GM18505 (cell line): ENCODE data around the gene SEC22A.

Experiments used
- ATAC-seq: cut with Tn5 transposase; IDR thresholded peaks from one replicate; pipeline ENCODE4 v1.9.1; 2021; ENCODE audit not compliant: unreplicated experiment
- POLR2A ChIP-seq: IDR thresholded peaks from 4 replicates; pipeline ENCODE4 v1.6.1; 2011; ENCODE audit warnings: borderline replicate concordance; ENCODE audit not compliant: insufficient read depth, insufficient read length; ENCODE audit errors: extremely low read depth

Gene SEC22A

DNA sequence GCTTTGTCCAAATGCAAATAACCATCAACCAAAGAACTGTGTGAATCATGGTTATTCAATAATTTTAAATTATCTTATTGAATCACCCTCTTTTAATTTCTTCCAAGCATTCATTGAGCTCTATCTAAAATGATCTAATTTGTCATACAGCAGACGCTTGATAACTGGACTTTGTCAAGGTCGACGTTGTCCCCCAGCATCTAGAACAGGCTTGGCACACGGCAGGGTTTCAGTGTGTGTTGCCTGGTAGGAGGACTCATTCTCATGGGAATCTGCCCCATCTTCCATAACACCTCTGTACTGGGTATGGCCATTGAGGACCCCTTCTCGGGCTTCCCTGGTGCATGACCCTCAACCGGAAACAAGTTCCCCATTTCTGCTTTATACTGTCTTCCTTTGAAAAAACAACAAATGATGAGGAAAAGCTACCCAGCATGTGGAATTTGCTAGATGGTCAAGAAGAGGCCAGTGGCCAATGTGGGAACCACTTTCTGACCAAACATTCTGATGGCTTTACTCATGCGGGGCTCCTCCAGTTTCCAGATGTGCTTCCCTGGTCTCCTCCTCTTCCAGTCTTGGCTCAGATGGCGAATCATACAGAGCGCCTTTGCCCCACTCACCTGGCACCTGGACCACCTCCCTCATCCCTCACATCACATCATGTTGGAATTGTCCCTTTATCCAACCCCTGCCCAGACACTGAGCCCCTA, 41.7 kb upstream of the SEC22A start:
- no peak for TF ChIP-seq POLR2A
- ATAC-seq = no peak

- ATAC-seq = no peak
- no peak for TF ChIP-seq POLR2A
Observed at GRCh38 chr3:123161167-123161566, 40.6 kb upstream of the SEC22A start.

DNA sequence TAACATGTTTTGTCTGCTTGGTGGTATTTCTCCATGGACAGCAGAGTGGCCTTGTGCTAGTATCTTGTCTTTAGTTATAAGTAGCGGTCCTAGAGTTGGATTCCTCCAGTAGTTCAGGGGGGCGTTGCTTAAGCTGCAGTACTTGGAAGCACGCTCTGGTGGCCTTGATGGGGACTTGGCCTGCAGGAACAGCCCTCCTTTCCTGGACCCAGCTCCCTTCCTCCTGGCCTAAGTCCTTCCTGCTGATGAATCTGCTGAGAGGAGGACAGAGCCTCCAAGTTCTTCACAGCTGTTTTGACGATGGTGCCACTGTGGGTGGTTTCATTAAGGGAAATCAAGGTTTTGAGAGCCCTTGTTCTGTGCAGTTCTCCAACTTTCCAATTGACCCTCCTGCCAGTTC, 38.6 kb upstream of the SEC22A start:
- TF ChIP-seq POLR2A = no peak
- ATAC-seq = no peak

- TF ChIP-seq POLR2A = no peak
- no peak for ATAC-seq
Observed at GRCh38 chr3:123165163-123165562, 36.6 kb upstream of the SEC22A start.

- no peak for ATAC-seq
- no peak for TF ChIP-seq POLR2A
Observed at GRCh38 chr3:123167686-123168085, 34.1 kb upstream of the SEC22A start.

DNA sequence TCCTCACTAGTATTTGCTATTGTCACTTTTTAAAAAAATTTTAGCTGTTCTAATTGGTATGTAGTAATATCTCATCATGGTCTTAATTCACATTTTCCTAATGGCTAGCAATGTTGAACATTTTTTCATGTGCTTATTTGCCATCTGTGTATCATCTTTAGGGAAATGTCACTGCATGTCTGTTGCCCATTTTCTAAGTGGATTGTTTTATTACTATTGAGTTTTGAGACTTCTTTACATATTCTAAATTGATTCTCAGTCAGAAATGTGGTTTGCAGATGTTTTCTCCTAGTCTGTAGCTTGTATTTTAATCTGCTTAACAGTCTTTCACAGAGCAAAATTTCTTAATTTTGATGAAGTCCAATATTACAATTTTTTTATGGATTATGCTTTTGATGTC, 33.6 kb upstream of the SEC22A start:
- ATAC-seq = no peak
- TF ChIP-seq POLR2A = no peak

DNA sequence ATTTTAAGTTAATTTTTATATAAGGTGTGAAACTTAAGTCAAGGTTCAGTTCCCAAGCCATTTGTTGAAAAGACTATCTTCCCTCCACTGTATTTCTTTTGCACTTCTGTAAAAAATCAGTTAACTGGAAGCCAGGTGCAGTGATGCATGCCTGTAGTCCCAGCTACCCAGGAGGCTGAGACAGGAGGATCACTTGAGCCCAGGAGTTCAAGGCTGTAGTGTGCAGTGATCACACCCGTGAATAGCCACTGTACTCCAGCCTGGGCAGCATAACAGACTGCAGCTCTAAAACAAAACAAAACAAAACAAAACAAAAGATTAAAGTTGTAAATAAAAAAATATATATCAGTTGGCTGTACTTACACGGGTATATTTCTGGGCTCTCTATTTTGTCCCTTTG, 33.1 kb upstream of the SEC22A start:
- no peak for ATAC-seq
- no peak for TF ChIP-seq POLR2A

DNA sequence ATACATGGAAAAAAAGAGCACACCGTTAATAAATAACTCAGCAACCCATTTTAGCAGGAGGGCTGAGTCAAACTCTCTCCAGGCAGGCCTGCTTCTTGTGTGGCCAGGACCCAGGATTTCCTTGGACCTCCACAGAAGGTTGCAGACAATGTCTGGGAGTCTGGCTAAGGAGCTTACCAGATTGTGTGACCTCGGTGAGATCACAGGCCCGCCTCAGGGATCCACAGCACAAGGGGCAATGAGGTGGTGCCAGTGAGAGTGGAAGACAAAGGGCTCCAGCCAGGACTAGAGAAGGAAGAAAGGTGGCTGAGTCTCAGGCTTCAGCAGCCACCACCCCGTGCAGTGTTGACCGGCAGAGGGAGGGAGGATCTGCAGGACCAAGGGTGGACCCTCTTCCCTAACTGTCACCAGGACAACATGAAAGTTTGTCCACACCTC, 32.2 kb upstream of the SEC22A start:
- TF ChIP-seq POLR2A = no peak
- no peak for ATAC-seq

DNA sequence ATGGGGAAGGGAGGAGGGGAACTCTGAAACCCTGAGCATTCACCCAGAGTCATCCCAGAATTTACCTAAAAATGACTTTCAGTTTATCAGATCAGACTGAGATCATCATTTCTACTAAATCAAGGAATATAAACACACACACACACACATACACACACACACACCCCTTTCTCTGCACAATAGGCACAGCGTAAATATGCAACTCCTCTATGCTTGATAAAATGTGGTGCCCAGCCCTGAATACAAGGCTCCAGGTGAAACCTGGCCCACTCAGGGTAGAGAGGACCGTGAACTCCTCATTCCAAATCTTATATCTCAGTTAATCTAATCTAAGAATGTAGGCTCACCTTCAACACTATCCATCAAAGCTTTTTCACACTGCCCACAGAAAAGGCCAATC, 31.8 kb upstream of the SEC22A start:
- ATAC-seq = no peak
- no peak for TF ChIP-seq POLR2A

- TF ChIP-seq POLR2A = no peak
- no peak for ATAC-seq
Observed at GRCh38 chr3:123180791-123181190, 21.0 kb upstream of the SEC22A start.

DNA sequence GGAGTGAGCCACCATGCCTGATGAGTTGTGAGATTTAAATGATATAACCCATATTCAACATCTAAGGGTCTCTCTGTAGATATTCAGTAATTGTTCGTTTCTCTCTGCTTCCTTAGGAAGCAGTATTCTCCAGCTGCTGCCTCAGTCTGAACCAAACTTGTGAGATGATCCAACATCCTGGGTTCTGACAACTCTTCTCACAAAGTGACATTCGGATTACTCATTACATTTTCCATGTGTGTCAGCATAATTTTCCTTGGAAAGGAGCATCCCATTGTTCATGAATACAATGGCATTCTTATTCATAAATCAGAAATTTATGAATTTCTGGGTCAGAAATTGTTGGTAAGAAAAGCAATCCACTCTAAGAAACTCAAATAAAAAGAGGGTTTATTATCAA, 15.0 kb upstream of the SEC22A start:
- TF ChIP-seq POLR2A = no peak
- no peak for ATAC-seq

DNA sequence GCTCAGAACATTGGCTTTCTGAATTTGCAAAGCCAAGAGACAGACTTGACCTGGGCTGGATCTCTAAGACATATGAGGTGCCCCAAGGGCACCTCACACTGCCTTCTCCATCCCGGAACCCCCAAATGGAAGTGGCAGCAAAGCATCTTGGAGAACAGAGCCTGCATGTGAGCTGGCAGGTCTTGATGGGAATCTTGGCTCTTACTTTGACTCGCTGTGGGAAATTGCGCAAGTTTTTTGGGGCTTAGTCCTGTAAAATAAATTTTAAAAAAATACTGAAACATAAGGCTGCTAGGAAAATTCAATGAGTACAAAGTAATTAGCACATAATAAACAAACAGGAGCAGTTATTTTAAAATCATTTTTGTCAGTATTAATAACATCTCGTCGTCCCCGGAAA, 13.7 kb upstream of the SEC22A start:
- TF ChIP-seq POLR2A = no peak
- ATAC-seq = no peak

GRCh38 chr3:123193448-123194101, 8.2 kb upstream of the SEC22A start:
- no peak for ATAC-seq
- no peak for TF ChIP-seq POLR2A

GRCh38 chr3:123194552-123194951, 7.2 kb upstream of the SEC22A start:
- no peak for TF ChIP-seq POLR2A
- ATAC-seq = no peak

DNA sequence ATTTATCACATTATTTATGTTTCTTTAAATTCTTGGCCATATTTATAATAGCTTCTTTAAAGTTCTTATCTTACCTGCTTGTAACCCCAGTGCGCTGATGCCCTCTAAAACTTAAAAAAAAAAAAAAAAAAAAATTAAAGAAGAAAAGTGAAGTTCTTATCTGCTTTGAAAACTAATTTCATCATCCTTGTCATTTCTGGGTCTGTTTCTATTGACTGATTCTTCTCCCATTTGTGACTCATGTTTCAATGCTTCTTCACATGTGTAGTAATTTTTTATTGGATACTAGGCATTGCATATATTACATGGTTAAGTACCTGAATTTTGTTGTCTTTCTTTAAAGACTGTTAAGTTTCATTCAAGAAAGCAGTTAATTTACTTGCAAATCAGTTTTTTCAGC, 3.4 kb upstream of the SEC22A start:
- no peak for ATAC-seq
- no peak for TF ChIP-seq POLR2A

DNA sequence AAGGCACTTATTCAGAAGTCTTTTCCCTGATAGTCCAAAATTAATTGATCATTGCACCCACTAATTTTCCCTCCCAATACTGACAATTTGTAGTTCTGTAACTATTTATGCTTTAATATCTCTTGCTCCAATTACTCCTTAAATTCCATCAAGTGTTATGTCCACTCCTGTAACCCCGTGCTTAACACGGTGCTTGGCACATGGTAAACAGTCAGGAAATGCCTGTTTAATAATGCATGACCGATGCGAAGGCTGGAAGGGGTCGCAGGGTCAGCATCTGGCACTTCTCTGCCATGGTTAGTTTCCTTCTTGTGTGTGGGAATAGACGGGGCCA, 553 bp upstream of the SEC22A start:
- ATAC-seq = no peak
- no peak for TF ChIP-seq POLR2A

DNA sequence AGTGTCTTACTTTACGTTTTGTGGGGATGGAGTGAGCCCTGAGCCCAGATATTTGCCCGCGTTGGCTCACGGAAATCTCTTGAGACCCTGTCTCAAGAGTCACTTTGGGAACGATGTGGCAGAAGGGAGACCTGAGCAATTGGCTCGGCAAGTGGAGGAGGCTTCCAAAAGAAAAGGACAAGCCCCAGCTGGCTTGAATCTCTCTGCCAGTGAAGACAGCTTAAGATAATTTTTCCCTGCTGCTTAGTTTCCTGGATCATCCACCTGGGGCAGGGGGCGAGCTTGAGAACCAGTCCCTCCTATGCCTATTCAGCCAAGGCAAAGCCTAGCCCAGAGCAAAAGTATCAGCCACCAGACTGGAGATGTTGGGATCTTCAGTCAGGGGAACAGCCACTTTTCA, 708 bp downstream of the SEC22A start:
- no peak for ATAC-seq
- TF ChIP-seq POLR2A = no peak
